HEK293 (cell line): ENCODE data around the gene ACTG2.
A peak's percentile ranks its signal among the peaks of the same experiment; 100 is the strongest.

Experiments used
- CTCF ChIA-PET: fragments of 350-600 bp; formaldehyde crosslinking; extraction: SDS; loops from one replicate; lab custom pipeline; 2021; ENCODE audit warnings: antibody characterized with exemption; lab: Yijun Ruan, JAX
- POLR2A ChIA-PET: fragments of 300-600 bp; formaldehyde crosslinking; extraction: SDS; loops from one replicate; lab custom pipeline; 2020; ENCODE audit warnings: antibody characterized with exemption, inconsistent platforms; lab: Yijun Ruan, JAX
- H3K27ac ChIP-seq: fragments of 200-500 bp; sonication (Bioruptor generic); 2 replicates; pipeline ENCODE4 v1.5.1; 2014; ENCODE audit warnings: low read depth, low read length, control low read depth, inconsistent platforms; ENCODE audit errors: extremely low read depth
- H3K36me3 ChIP-seq, 2 experiments: fragments of 200-500 bp in 1 of 2; sonication (Bioruptor generic) in 1 of 2; 1 replicate in 1 of 2; 2 replicates in 1 of 2; pipeline ENCODE4 v1.5.1; 2014 to 2017; ENCODE audit warnings: inconsistent platforms in 2 of 2, low read length in 2 of 2; ENCODE audit not compliant: control insufficient read depth in 2 of 2, insufficient read depth in 1 of 2
- H3K4me1 ChIP-seq: fragments of 200-500 bp; sonication (Bioruptor generic); 2 replicates; pipeline ENCODE4 v1.5.1; 2014; ENCODE audit warnings: mild to moderate bottlenecking, low read length, inconsistent platforms; ENCODE audit not compliant: control insufficient read depth, insufficient read depth
- H3K4me3 ChIP-seq: 2 replicates; pipeline ENCODE4 v1.5.1; 2011; ENCODE audit warnings: low read depth, mild to moderate bottlenecking, control low read depth, low read length, moderate library complexity
- H3K9me3 ChIP-seq: fragments of 200-500 bp; sonication (Bioruptor generic); 2 replicates; pipeline ENCODE4 v1.5.1; 2014; ENCODE audit warnings: low read depth, low read length, inconsistent platforms; ENCODE audit not compliant: control insufficient read depth, insufficient read depth
- GFI1B ChIP-seq: fragments of 450-650 bp; formaldehyde crosslinking; IDR thresholded peaks from 2 replicates; pipeline ENCODE4 v1.5.1; 2016; ENCODE audit warnings: missing biosample characterization, missing genetic modification characterization
- HIC1 ChIP-seq: fragments of 450-650 bp; formaldehyde crosslinking; IDR thresholded peaks from 2 replicates; pipeline ENCODE4 v1.5.1; 2016; ENCODE audit warnings: missing biosample characterization, missing genetic modification characterization
- MEIS1 ChIP-seq: sonication (generic); formaldehyde crosslinking; IDR thresholded peaks from 2 replicates; pipeline ENCODE4 v1.8.1; 2022; ENCODE audit warnings: missing genetic modification reagents, mild to moderate bottlenecking, borderline replicate concordance
- MZF1 ChIP-seq: fragments of 450-650 bp; formaldehyde crosslinking; IDR thresholded peaks from 2 replicates; pipeline ENCODE4 v1.5.1; 2017; ENCODE audit warnings: missing biosample characterization, missing genetic modification characterization, borderline replicate concordance
- SCRT1 ChIP-seq: fragments of 450-650 bp; formaldehyde crosslinking; IDR thresholded peaks from 2 replicates; pipeline ENCODE4 v1.5.1; 2016; ENCODE audit warnings: missing biosample characterization, missing genetic modification characterization, borderline replicate concordance
- ZBTB21 ChIP-seq: fragments of 450-650 bp; formaldehyde crosslinking; IDR thresholded peaks from 2 replicates; pipeline ENCODE4 v1.5.1; 2017; ENCODE audit warnings: missing biosample characterization, missing genetic modification characterization
- ZBTB44 ChIP-seq: fragments of 450-650 bp; IDR thresholded peaks from 2 replicates; pipeline ENCODE4 v1.5.1; 2018; ENCODE audit warnings: missing biosample characterization, mild to moderate bottlenecking, missing genetic modification characterization
- ZFP69B ChIP-seq: fragments of 450-650 bp; formaldehyde crosslinking; IDR thresholded peaks from 2 replicates; pipeline ENCODE4 v1.5.1; 2016; ENCODE audit warnings: missing biosample characterization, missing genetic modification characterization
- ZNF146 ChIP-seq: fragments of 450-650 bp; formaldehyde crosslinking; IDR thresholded peaks from 2 replicates; pipeline ENCODE4 v1.5.1; 2016; ENCODE audit warnings: missing biosample characterization, missing genetic modification characterization
- ZNF223 ChIP-seq: fragments of 450-650 bp; formaldehyde crosslinking; IDR thresholded peaks from 2 replicates; pipeline ENCODE4 v1.5.1; 2016; ENCODE audit warnings: missing biosample characterization, missing genetic modification characterization
- ZNF311 ChIP-seq: fragments of 450-650 bp; formaldehyde crosslinking; IDR thresholded peaks from 2 replicates; pipeline ENCODE4 v1.5.1; 2017; ENCODE audit warnings: missing biosample characterization, missing genetic modification characterization, borderline replicate concordance
- ZNF350 ChIP-seq: fragments of 450-650 bp; formaldehyde crosslinking; IDR thresholded peaks from 2 replicates; pipeline ENCODE4 v1.5.0; 2017; ENCODE audit warnings: missing biosample characterization, mild to moderate bottlenecking, missing genetic modification characterization
- ZNF354C ChIP-seq: fragments of 450-650 bp; formaldehyde crosslinking; IDR thresholded peaks from 2 replicates; pipeline ENCODE4 v1.5.1; 2016; ENCODE audit warnings: missing biosample characterization, missing genetic modification characterization, low read depth, borderline replicate concordance
- ZNF398 ChIP-seq: fragments of 450-650 bp; formaldehyde crosslinking; IDR thresholded peaks from 2 replicates; pipeline ENCODE4 v1.5.1; 2017; ENCODE audit warnings: missing biosample characterization, missing genetic modification characterization
- ZNF548 ChIP-seq: fragments of 450-650 bp; formaldehyde crosslinking; IDR thresholded peaks from 2 replicates; pipeline ENCODE4 v1.5.1; 2016; ENCODE audit warnings: missing biosample characterization, missing genetic modification characterization
- ZNF600 ChIP-seq: fragments of 450-650 bp; formaldehyde crosslinking; IDR thresholded peaks from 2 replicates; pipeline ENCODE4 v1.5.1; 2016; ENCODE audit warnings: missing biosample characterization, missing genetic modification characterization
- ZNF664 ChIP-seq: fragments of 450-650 bp; formaldehyde crosslinking; IDR thresholded peaks from 2 replicates; pipeline ENCODE4 v1.5.1; 2016; ENCODE audit warnings: missing biosample characterization, missing genetic modification characterization
- ZNF707 ChIP-seq: fragments of 450-650 bp; formaldehyde crosslinking; IDR thresholded peaks from 2 replicates; pipeline ENCODE4 v1.5.1; 2016; ENCODE audit warnings: missing biosample characterization, missing genetic modification characterization
- ZNF776 ChIP-seq: fragments of 450-650 bp; formaldehyde crosslinking; IDR thresholded peaks from 2 replicates; pipeline ENCODE4 v1.5.0; 2017; ENCODE audit warnings: missing biosample characterization, missing genetic modification characterization, borderline replicate concordance
- ZSCAN23 ChIP-seq: fragments of 450-650 bp; formaldehyde crosslinking; IDR thresholded peaks from 2 replicates; pipeline ENCODE4 v1.5.1; 2016; ENCODE audit warnings: missing biosample characterization, missing genetic modification characterization
- TF ChIP-seq, protein P1 (sequence below): fragments of 450-650 bp; formaldehyde crosslinking; IDR thresholded peaks from 2 replicates; pipeline ENCODE4 v1.5.1; 2016; ENCODE audit warnings: missing biosample characterization, missing genetic modification characterization, borderline replicate concordance
- TF ChIP-seq, protein P2 (sequence below): fragments of 450-650 bp; formaldehyde crosslinking; conservative IDR thresholded peaks from 2 replicates; pipeline ENCODE4 v1.5.1; 2016; ENCODE audit warnings: low read depth, missing biosample characterization, missing genetic modification characterization

Gene ACTG2

DNA sequence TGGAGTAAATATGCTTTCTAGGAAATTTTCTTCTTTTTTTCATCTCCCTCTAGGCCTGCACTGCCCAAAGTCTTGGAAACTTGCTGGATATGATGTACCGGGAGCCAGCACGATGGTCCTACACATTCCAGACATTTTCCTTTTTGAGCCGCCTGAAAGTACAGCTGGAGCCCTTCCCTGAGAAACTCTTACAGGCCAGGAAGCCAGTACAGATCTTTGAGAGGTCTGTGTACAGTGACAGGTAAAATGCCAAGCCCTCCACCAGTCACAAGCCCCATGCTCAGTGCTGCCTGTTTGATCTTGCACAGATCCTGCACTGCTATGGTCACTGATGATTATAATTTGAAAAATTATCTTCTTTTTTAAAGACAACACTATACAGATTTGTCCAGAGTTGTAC lies 53.9 kb downstream of the ACTG2 start:
- CTCF ChIA-PET = interaction anchor here (0.7 kb wide), 1 partner anchor 25 kb away, joined by 6 read pairs; no protein-coding TSS in a partner anchor
- POLR2A ChIA-PET = no interaction called here
- H3K9me3 ChIP-seq = no peaks in the 10 kb centered on the region
- H3K36me3 ChIP-seq = peaks cover 25 to 93% of the 10 kb centered on the region in 2 experiments
- no peaks in the 10 kb centered on the region for H3K4me1 ChIP-seq
- TF ChIP-seq HIC1 (no peak), ZSCAN23 (tag by site-specific recombination) (no peak), GFI1B (tag by site-specific recombination) (no peak), ZNF664 (no peak), ZNF548 (no peak), ZNF707 (tag by site-specific recombination) (no peak), ZNF350 (no peak), ZBTB21 (tag by site-specific recombination) (no peak), ZNF398 (tag by site-specific recombination) (no peak), ZNF354C (tag by site-specific recombination) (no peak), ZNF146 (tag by site-specific recombination) (no peak), SCRT1 (no peak)
- TF ChIP-seq, protein P1, sequence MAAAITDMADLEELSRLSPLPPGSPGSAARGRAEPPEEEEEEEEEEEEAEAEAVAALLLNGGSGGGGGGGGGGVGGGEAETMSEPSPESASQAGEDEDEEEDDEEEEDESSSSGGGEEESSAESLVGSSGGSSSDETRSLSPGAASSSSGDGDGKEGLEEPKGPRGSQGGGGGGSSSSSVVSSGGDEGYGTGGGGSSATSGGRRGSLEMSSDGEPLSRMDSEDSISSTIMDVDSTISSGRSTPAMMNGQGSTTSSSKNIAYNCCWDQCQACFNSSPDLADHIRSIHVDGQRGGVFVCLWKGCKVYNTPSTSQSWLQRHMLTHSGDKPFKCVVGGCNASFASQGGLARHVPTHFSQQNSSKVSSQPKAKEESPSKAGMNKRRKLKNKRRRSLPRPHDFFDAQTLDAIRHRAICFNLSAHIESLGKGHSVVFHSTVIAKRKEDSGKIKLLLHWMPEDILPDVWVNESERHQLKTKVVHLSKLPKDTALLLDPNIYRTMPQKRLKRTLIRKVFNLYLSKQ = no peak
- TF ChIP-seq, protein P2, sequence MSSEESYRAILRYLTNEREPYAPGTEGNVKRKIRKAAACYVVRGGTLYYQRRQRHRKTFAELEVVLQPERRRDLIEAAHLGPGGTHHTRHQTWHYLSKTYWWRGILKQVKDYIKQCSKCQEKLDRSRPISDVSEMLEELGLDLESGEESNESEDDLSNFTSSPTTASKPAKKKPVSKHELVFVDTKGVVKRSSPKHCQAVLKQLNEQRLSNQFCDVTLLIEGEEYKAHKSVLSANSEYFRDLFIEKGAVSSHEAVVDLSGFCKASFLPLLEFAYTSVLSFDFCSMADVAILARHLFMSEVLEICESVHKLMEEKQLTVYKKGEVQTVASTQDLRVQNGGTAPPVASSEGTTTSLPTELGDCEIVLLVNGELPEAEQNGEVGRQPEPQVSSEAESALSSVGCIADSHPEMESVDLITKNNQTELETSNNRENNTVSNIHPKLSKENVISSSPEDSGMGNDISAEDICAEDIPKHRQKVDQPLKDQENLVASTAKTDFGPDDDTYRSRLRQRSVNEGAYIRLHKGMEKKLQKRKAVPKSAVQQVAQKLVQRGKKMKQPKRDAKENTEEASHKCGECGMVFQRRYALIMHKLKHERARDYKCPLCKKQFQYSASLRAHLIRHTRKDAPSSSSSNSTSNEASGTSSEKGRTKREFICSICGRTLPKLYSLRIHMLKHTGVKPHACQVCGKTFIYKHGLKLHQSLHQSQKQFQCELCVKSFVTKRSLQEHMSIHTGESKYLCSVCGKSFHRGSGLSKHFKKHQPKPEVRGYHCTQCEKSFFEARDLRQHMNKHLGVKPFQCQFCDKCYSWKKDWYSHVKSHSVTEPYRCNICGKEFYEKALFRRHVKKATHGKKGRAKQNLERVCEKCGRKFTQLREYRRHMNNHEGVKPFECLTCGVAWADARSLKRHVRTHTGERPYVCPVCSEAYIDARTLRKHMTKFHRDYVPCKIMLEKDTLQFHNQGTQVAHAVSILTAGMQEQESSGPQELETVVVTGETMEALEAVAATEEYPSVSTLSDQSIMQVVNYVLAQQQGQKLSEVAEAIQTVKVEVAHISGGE (tag by site-specific recombination) = no peak
- no peak overlapping the region for H3K27ac ChIP-seq
- H3K4me3 ChIP-seq = no peak overlapping the region

DNA sequence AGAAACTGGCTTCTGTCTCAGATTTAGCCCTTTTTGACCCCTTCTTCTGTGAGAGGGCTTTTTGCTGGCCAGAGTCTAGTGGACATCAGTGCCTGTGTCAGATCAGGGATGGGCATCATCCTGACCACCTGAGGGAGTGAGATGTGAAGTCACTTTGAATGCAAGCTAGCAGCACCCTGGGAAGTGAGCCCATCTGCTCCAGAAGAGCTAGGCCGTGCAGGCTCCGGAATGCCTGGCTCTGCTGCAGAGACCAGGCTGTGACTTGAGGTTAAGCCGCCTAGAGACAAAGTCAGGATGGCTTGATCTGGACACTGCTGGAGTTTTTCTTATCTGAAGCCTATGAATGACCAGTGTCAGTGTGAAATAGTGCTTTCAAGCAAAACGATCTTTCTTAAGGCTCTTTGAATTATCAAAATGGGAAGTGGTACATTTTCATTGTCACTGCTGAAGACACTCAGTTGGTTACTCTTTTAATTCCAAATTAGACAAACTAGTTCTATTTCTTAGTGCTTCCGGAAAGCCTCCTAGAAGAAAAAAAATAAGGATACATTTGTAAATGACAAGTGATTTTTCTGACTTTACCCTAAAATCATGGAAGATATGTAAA lies 54.7 kb downstream of the ACTG2 start:
- Histone ChIP-seq H3K27ac (no peak overlapping the region), H3K4me3 (no peak overlapping the region), H3K9me3 (no peaks in the 10 kb centered on the region), H3K36me3 (peaks cover 33 to 99% of the 10 kb centered on the region in 2 experiments), H3K4me1 (no peaks in the 10 kb centered on the region)
- POLR2A ChIA-PET = no interaction called here
- CTCF ChIA-PET = interaction anchor here (0.7 kb wide), 1 partner anchor 24 kb away, joined by 6 read pairs; no protein-coding TSS in a partner anchor
- no peak for TF ChIP-seq MZF1 (tag by site-specific recombination)
- TF ChIP-seq ZNF223 (tag by site-specific recombination) = no peak
- TF ChIP-seq MEIS1 (CRISPR knock-in tag) = no peak
- TF ChIP-seq ZNF600 (tag by site-specific recombination) = peak; percentile 55; the same call in 1 of the 2 replicates
- no peak for TF ChIP-seq ZFP69B (tag by site-specific recombination)
- no peak for TF ChIP-seq ZNF776 (tag by site-specific recombination)
- TF ChIP-seq ZBTB44 (tag by site-specific recombination) = no peak
- no peak for TF ChIP-seq ZNF311
